Measurements from ENCODE around the gene RNU1-3.
"Not testable (repeated sequence)": the region's sequence is repeated elsewhere in the genome, so short reads cannot be mapped to it uniquely, and the experiment has no call there.

Gene RNU1-3

GRCh38 chr1:16636551-16637195 is 30.1 kb downstream of the RNU1-3 start:
- H2AFZ ChIP-seq (ENCODE audit: low read depth, low read length); H3K79me2 ChIP-seq (ENCODE audit: low read length); H4K20me1 ChIP-seq (ENCODE audit: insufficient read depth, low read length); H3K27me3 ChIP-seq (ENCODE audit: low read depth, low read length); H3K4me2 ChIP-seq (ENCODE audit: low read length); H3K9me3 ChIP-seq (ENCODE audit: insufficient read depth, low read length); H3K4me3 ChIP-seq (ENCODE audit: low read length); H3K27ac ChIP-seq (ENCODE audit: low read length); H3K9ac ChIP-seq (ENCODE audit: low read length); H3K36me3 ChIP-seq (replicated peaks; ENCODE audit: low read depth, low read length); H3K4me1 ChIP-seq (ENCODE audit: low read length): not testable (repeated sequence)

GRCh38 chr1:16635959-16636358 is 30.8 kb downstream of the RNU1-3 start:
- not testable (repeated sequence) for H3K4me1 ChIP-seq (ENCODE audit: low read length); H4K20me1 ChIP-seq (ENCODE audit: insufficient read depth, low read length); H3K27me3 ChIP-seq (ENCODE audit: low read depth, low read length); H3K9ac ChIP-seq (ENCODE audit: low read length); H3K27ac ChIP-seq (ENCODE audit: low read length); H2AFZ ChIP-seq (ENCODE audit: low read depth, low read length); H3K4me2 ChIP-seq (ENCODE audit: low read length); H3K9me3 ChIP-seq (ENCODE audit: insufficient read depth, low read length); H3K79me2 ChIP-seq (ENCODE audit: low read length); H3K4me3 ChIP-seq (ENCODE audit: low read length); H3K36me3 ChIP-seq (replicated peaks; ENCODE audit: low read depth, low read length)

GRCh38 chr1:16633540-16634282 is 33.0 kb downstream of the RNU1-3 start:
- H2AFZ ChIP-seq (ENCODE audit: low read depth, low read length); H3K4me2 ChIP-seq (ENCODE audit: low read length); H3K4me1 ChIP-seq (ENCODE audit: low read length); H4K20me1 ChIP-seq (ENCODE audit: insufficient read depth, low read length); H3K27me3 ChIP-seq (ENCODE audit: low read depth, low read length); H3K27ac ChIP-seq (ENCODE audit: low read length); H3K9me3 ChIP-seq (ENCODE audit: insufficient read depth, low read length); H3K36me3 ChIP-seq (replicated peaks; ENCODE audit: low read depth, low read length); H3K4me3 ChIP-seq (ENCODE audit: low read length); H3K79me2 ChIP-seq (ENCODE audit: low read length); H3K9ac ChIP-seq (ENCODE audit: low read length): not testable (repeated sequence)

- H3K9ac ChIP-seq (ENCODE audit: low read length); H3K27me3 ChIP-seq (ENCODE audit: low read depth, low read length); H4K20me1 ChIP-seq (ENCODE audit: insufficient read depth, low read length); H2AFZ ChIP-seq (ENCODE audit: low read depth, low read length); H3K27ac ChIP-seq (ENCODE audit: low read length); H3K36me3 ChIP-seq (replicated peaks; ENCODE audit: low read depth, low read length); H3K9me3 ChIP-seq (ENCODE audit: insufficient read depth, low read length); H3K4me2 ChIP-seq (ENCODE audit: low read length); H3K79me2 ChIP-seq (ENCODE audit: low read length); H3K4me3 ChIP-seq (ENCODE audit: low read length); H3K4me1 ChIP-seq (ENCODE audit: low read length): not testable (repeated sequence)
These were observed 34.5 kb downstream of the RNU1-3 start for GRCh38 chr1:16632044-16632850.

- TF ChIP-seq CTCF (IDR thresholded peaks at IDR 0.05; ENCODE audit: low read depth, low read length) = no peak
- TF ChIP-seq EZH2phosphoT487 (IDR thresholded peaks at IDR 0.05; ENCODE audit: low read depth) = no peak
- H3K36me3 ChIP-seq (replicated peaks; ENCODE audit: low read depth, low read length) = peaks cover 6% of the 10 kb centered on the region
- H4K20me1 ChIP-seq (ENCODE audit: insufficient read depth, low read length) = peaks cover 6% of the 10 kb centered on the region
- no peak overlapping the region for H3K9ac ChIP-seq (ENCODE audit: low read length)
- no peaks in the 10 kb centered on the region for H3K79me2 ChIP-seq (ENCODE audit: low read length)
- H3K4me2 ChIP-seq (ENCODE audit: low read length) = no peak overlapping the region
- no peak overlapping the region for H3K27ac ChIP-seq (ENCODE audit: low read length)
- H3K27me3 ChIP-seq (ENCODE audit: low read depth, low read length) = no peaks in the 10 kb centered on the region
- H2AFZ ChIP-seq (ENCODE audit: low read depth, low read length) = no peak overlapping the region
- H3K4me3 ChIP-seq (ENCODE audit: low read length) = no peak overlapping the region
- no peaks in the 10 kb centered on the region for H3K4me1 ChIP-seq (ENCODE audit: low read length)
- H3K9me3 ChIP-seq (ENCODE audit: insufficient read depth, low read length) = no peaks in the 10 kb centered on the region
These were observed 35.3 kb downstream of the RNU1-3 start for GRCh38 chr1:16631248-16632043.
